PC-9 (cell line): Measurements from ENCODE around the gene NDUFS7.

Source experiments
- EZH2 ChIP-seq: fragments of 200-600 bp; sonication (generic); IDR thresholded peaks from 2 replicates; pipeline ENCODE4 v1.8.0; 2017; ENCODE audit warnings: antibody characterized with exemption, low read depth
- TF ChIP-seq, protein P1 (sequence below): fragments of 200-600 bp; sonication (generic); conservative IDR thresholded peaks from 2 replicates; pipeline ENCODE4 v1.6.1; 2017; ENCODE audit warnings: mixed run types, antibody characterized with exemption, mild to moderate bottlenecking, moderate library complexity

DNA sequence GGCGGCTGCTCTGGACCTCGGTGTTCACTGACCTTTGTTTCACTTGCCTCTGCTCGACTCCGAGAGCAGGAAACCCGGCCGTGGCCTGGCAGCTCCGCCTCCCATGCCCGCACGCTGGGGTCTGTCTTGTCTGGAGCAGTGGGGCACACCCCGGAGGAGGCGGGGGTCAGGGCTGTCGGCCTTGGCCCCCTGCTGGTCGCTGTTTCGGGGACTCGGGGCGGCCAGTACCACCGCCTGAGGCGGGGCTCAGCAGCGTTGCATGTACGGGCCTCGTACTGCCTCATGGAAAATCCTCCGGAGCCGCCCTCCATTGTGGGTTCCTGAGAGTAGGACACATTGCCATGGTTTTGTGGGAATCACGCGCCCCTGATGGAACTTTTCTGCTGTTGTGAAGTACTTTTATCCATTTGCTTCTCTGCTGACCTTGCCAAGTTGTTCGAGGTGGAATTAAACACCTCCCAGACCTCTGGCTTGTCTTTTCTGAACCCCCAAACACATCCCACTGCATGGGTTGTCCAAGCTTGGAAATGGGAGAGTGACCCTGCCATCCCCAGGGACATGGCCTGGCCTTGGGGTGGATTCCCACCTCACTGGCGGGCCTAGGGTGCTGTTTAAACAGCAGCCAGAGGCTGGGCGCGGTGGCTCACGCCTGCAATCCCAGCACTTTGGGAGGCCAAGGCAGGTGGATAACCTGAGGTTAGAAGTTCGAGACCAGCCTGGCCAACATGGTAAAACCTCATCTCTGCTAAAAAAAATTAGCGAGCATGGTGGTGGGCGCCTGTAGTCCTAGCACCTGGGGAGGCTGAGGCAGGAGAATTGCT lies 5.5 kb upstream of the NDUFS7 start:
- no peak for TF ChIP-seq EZH2
- TF ChIP-seq, protein P1, sequence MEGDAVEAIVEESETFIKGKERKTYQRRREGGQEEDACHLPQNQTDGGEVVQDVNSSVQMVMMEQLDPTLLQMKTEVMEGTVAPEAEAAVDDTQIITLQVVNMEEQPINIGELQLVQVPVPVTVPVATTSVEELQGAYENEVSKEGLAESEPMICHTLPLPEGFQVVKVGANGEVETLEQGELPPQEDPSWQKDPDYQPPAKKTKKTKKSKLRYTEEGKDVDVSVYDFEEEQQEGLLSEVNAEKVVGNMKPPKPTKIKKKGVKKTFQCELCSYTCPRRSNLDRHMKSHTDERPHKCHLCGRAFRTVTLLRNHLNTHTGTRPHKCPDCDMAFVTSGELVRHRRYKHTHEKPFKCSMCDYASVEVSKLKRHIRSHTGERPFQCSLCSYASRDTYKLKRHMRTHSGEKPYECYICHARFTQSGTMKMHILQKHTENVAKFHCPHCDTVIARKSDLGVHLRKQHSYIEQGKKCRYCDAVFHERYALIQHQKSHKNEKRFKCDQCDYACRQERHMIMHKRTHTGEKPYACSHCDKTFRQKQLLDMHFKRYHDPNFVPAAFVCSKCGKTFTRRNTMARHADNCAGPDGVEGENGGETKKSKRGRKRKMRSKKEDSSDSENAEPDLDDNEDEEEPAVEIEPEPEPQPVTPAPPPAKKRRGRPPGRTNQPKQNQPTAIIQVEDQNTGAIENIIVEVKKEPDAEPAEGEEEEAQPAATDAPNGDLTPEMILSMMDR, result no peak
